ENCODE measurements around the gene HTRA3. TPM values are rescaled to one million over a fixed set of nuclear protein-coding genes. Genes with fewer than 3 reads are reported as not detected.

HTRA3 gene
- total and polyA plus RNA-seq, 3 donors from 2014 or later, result 6.1 to 17.3 (median 12.2) TPM

DNA sequence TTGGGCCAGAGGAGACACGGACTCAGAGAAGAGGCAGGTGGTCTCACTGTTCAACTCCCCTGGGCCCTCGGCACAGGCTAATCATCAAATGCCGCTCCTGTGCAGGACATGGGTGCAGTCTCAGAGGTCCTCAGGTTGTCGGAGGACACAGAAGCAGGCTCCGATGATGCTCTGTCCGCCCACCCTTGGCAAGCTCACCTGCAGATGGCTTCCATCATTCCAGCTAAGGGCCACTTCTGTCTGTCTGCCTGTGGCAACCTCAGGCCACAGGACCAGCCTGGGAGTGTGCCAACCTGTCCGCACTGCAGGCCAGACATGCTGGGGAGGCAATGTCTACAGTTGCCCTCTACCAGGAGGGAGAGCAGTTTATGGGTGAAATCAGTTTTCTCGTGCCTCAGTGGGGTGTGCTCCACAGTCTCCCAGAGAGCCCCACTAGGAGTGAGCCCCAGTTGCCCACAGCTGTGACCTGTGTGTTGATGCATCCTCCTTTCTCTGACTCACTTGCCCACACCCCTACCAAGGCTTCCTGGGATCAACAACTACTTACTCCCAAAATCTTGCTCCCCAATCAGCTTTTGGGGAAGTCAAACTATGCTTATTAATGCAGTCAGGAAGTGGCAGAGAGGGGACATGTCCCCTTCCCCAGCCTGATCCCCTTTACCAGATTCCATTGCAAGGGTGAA, 55.9 kb downstream of the HTRA3 start:
- no peak for DNase-seq
- Histone ChIP-seq H3K27me3 (no peaks in the 10 kb centered on the region), H3K4me1 (peaks cover 5% of the 10 kb centered on the region), H3K27ac (no peak overlapping the region), H3K4me3 (no peak overlapping the region), H3K9me3 (no peaks in the 10 kb centered on the region), H3K36me3 (ENCODE audit: low read depth, missing control alignments) (no peaks in the 10 kb centered on the region)
- intact Hi-C loops (cut with DNase I; ENCODE audit: low total_unique reads), result no loop called here
- TF ChIP-seq, protein P1, sequence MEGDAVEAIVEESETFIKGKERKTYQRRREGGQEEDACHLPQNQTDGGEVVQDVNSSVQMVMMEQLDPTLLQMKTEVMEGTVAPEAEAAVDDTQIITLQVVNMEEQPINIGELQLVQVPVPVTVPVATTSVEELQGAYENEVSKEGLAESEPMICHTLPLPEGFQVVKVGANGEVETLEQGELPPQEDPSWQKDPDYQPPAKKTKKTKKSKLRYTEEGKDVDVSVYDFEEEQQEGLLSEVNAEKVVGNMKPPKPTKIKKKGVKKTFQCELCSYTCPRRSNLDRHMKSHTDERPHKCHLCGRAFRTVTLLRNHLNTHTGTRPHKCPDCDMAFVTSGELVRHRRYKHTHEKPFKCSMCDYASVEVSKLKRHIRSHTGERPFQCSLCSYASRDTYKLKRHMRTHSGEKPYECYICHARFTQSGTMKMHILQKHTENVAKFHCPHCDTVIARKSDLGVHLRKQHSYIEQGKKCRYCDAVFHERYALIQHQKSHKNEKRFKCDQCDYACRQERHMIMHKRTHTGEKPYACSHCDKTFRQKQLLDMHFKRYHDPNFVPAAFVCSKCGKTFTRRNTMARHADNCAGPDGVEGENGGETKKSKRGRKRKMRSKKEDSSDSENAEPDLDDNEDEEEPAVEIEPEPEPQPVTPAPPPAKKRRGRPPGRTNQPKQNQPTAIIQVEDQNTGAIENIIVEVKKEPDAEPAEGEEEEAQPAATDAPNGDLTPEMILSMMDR (IDR thresholded peaks at IDR 0.05), result no peak
- TF ChIP-seq POLR2A (IDR thresholded peaks at IDR 0.05), result no peak
- WGBS, 2 donors, result 71 to 97% methylated on average over 5 to 8 of the region's 8 CpGs

DNA sequence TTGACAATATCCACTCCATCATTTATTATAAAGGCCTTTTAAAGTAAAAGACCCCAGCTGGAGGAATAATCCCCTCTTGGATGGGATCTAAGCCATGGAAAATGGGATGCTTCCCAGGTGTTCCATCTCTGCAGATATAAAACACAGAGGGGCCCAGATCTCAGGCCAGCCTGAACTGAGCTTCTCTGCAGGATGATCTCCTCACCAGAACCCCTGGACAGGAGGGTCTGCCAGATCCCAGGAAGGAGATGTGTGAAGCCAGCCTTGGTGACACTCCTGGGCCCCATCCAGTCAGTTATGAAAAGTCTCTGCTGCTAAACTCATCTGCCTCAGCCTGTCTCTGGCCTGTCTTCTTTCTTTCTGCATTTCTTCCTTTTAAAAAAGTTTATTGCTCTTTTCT, 56.7 kb downstream of the HTRA3 start:
- Histone ChIP-seq H3K27me3 (no peaks in the 10 kb centered on the region), H3K27ac (no peak overlapping the region), H3K4me3 (no peak overlapping the region), H3K4me1 (peaks cover 12% of the 10 kb centered on the region), H3K36me3 (ENCODE audit: low read depth, missing control alignments) (no peaks in the 10 kb centered on the region), H3K9me3 (no peaks in the 10 kb centered on the region)
- no peak for DNase-seq
- intact Hi-C loops (cut with DNase I; ENCODE audit: low total_unique reads), result no loop called here
- TF ChIP-seq POLR2A (IDR thresholded peaks at IDR 0.05), result no peak
- TF ChIP-seq, protein P1 (IDR thresholded peaks at IDR 0.05), result no peak

DNA sequence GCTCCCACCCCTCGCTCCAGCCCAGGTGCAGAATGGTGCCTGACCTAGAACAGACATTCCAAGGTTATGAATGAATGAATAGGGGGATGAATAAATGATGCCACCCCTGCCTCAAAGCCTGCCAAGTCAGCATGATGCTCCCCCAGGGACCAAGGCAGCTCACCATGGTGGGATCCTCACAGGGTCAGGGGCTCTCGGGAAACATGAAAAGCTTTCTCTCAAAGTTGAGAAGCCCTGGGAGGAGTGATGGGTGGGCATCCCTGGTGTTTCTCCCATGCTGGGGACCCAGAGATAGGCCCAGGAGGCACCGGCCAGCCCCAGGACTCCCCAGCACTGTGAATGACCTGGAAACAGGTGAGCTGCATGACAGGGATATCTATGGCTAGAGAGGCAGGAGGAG, 58.9 kb downstream of the HTRA3 start:
- no peaks in the 10 kb centered on the region for H3K36me3 ChIP-seq (ENCODE audit: low read depth, missing control alignments)
- intact Hi-C loops (cut with DNase I; ENCODE audit: low total_unique reads), result no loop called here
- H3K4me1 ChIP-seq, result peaks cover 13% of the 10 kb centered on the region
- no peak for DNase-seq
- 90 to 97% methylated on average over 3 of the region's 3 CpGs for WGBS, 2 donors
- H3K4me3 ChIP-seq, result no peak overlapping the region
- no peak overlapping the region for H3K27ac ChIP-seq
- H3K9me3 ChIP-seq, result no peaks in the 10 kb centered on the region
- H3K27me3 ChIP-seq, result no peaks in the 10 kb centered on the region
- TF ChIP-seq POLR2A (IDR thresholded peaks at IDR 0.05), result no peak
- TF ChIP-seq, protein P1 (IDR thresholded peaks at IDR 0.05), result no peak

DNA sequence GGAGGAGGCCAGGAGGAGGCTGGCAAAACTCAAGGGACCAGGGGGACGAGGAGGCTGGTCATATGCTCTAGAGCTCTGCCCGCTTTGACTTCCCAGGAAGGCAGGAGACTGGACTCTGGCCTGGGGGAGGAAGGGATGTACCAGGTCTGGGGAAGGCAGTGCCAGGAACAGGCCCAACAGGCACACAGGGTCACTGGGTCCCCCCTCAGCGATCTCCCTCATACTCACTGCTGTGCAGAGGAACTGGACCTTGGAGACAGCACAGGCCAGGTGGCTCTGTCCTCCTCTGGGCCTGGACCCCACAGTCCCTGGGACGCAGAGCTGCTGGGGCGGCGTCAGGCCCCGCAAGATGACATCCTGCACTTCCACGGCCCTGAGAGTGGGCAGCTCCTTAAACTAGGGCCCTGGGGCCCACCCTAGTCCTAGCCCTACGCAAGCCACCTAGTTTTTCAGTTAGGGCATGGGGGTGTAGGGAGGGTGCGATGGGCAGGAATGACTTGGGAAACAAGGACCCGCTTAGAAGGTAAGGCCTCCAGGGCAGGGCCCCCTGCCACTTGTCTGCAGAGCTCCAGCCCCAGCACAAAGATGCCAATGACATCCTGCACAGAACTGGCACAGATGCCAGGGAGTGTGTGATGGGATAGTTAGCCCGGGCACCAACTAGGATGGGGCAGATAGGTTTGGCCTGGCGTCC, 59.5 kb downstream of the HTRA3 start:
- H3K9me3 ChIP-seq, result no peaks in the 10 kb centered on the region
- no peak overlapping the region for H3K4me3 ChIP-seq
- TF ChIP-seq, protein P1 (IDR thresholded peaks at IDR 0.05), result no peak
- no peak for TF ChIP-seq POLR2A (IDR thresholded peaks at IDR 0.05)
- intact Hi-C loops (cut with DNase I; ENCODE audit: low total_unique reads), result no loop called here
- no peaks in the 10 kb centered on the region for H3K27me3 ChIP-seq
- H3K27ac ChIP-seq, result no peak overlapping the region
- peaks cover 13% of the 10 kb centered on the region for H3K4me1 ChIP-seq
- WGBS, 2 donors, result 81 to 83% methylated on average over 5 to 13 of the region's 13 CpGs
- H3K36me3 ChIP-seq (ENCODE audit: low read depth, missing control alignments), result no peaks in the 10 kb centered on the region
- DNase-seq, result no peak

DNA sequence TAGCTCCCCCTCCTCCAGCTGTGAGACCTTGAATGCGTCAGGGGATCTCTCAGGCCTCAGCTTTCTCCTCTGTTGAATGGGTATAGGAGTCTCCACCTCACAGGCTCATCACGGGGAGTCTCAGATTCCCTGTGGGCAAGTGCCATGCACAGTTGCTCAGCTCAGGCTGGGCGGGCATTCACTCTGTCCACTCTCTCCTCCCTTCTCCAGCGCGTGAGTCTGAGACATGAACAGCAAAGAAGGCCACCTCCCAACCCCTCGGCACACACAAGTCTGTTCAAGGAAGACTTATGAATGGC, 60.0 kb downstream of the HTRA3 start:
- peaks cover 13% of the 10 kb centered on the region for H3K4me1 ChIP-seq
- H3K27ac ChIP-seq, result no peak overlapping the region
- 62 to 73% methylated on average over 3 to 6 of the region's 6 CpGs for WGBS, 2 donors
- no peak overlapping the region for H3K4me3 ChIP-seq
- intact Hi-C loops (cut with DNase I; ENCODE audit: low total_unique reads), result no loop called here
- TF ChIP-seq, protein P1 (IDR thresholded peaks at IDR 0.05), result no peak
- no peak for TF ChIP-seq POLR2A (IDR thresholded peaks at IDR 0.05)
- no peak for DNase-seq
- H3K36me3 ChIP-seq (ENCODE audit: low read depth, missing control alignments), result no peaks in the 10 kb centered on the region
- H3K27me3 ChIP-seq, result no peaks in the 10 kb centered on the region
- no peaks in the 10 kb centered on the region for H3K9me3 ChIP-seq
